NCI-H1694 treated with DMSO at 0.1 percent for 48 hours (cell line): ENCODE results near the gene GSTA3.
"Not testable (repeated sequence)": the region's sequence is repeated elsewhere in the genome, so short reads cannot be mapped to it uniquely, and the experiment has no call there.

Experiments used
- DNase-seq: peaks from one replicate; lab custom pipeline; 2025; lab: John Stamatoyannopoulos, UW

GSTA3 gene

GRCh38 chr6:52910091-52910490 lies 593 bp upstream of the GSTA3 start:
- no peak for DNase-seq

GRCh38 chr6:52909131-52909530 lies 367 bp downstream of the GSTA3 start:
- DNase-seq = no peak

- DNase-seq = no peak
Measured at GRCh38 chr6:52908526-52908925, 972 bp downstream of the GSTA3 start.

GRCh38 chr6:52904562-52905279 lies 4.8 kb downstream of the GSTA3 start:
- no peak for DNase-seq

- DNase-seq = no peak
Measured at GRCh38 chr6:52900536-52900935, 9.0 kb downstream of the GSTA3 start.

- not testable (repeated sequence) for DNase-seq
Measured at GRCh38 chr6:52895790-52896189, 13.7 kb downstream of the GSTA3 start.

- DNase-seq = no peak
Measured at GRCh38 chr6:52894285-52894684, 15.2 kb downstream of the GSTA3 start.

- no peak for DNase-seq
Measured at GRCh38 chr6:52893803-52894202, 15.7 kb downstream of the GSTA3 start.

GRCh38 chr6:52893221-52893620 lies 16.3 kb downstream of the GSTA3 start:
- no peak for DNase-seq

GRCh38 chr6:52890018-52890417 lies 19.5 kb downstream of the GSTA3 start:
- DNase-seq = no peak

GRCh38 chr6:52887910-52888524 lies 21.5 kb downstream of the GSTA3 start:
- DNase-seq = no peak

- peak; percentile 63 for DNase-seq
Measured at GRCh38 chr6:52881996-52882841, 27.3 kb downstream of the GSTA3 start.

GRCh38 chr6:52881662-52881995 lies 27.9 kb downstream of the GSTA3 start:
- DNase-seq = no peak

- no peak for DNase-seq
Measured at GRCh38 chr6:52877786-52878185, 31.7 kb downstream of the GSTA3 start.

- DNase-seq = no peak
Measured at GRCh38 chr6:52877168-52877567, 32.3 kb downstream of the GSTA3 start.

GRCh38 chr6:52876056-52876787 lies 33.3 kb downstream of the GSTA3 start:
- DNase-seq = no peak

- no peak for DNase-seq
Measured at GRCh38 chr6:52872031-52872430, 37.5 kb downstream of the GSTA3 start.

- no peak for DNase-seq
Measured at GRCh38 chr6:52871621-52872020, 37.9 kb downstream of the GSTA3 start.

- not testable (repeated sequence) for DNase-seq
Measured at GRCh38 chr6:52870335-52871091, 39.0 kb downstream of the GSTA3 start.

- DNase-seq = not testable (repeated sequence)
Measured at GRCh38 chr6:52868899-52869298, 40.6 kb downstream of the GSTA3 start.

GRCh38 chr6:52868240-52868639 lies 41.3 kb downstream of the GSTA3 start:
- DNase-seq = no peak

- not testable (repeated sequence) for DNase-seq
Measured at GRCh38 chr6:52861151-52861550, 48.3 kb downstream of the GSTA3 start.
